Neuronal stem cell (in vitro differentiated cells): ENCODE data around the gene GRAMD1C.

Source experiments
- DNase-seq: peaks from one replicate; pipeline ENCODE4 v3.0.0-alpha.2; 2013; ENCODE audit warnings: low spot score
- H2AFZ ChIP-seq: one replicate; pipeline ENCODE4 v1.6.1; 2013; ENCODE audit warnings: mild to moderate bottlenecking, low read length, inconsistent platforms
- H2AK5ac ChIP-seq: 2 replicates; pipeline ENCODE4 v1.6.1; 2013; ENCODE audit warnings: low read depth, mild to moderate bottlenecking, inconsistent platforms, low read length, moderate library complexity, mixed read lengths
- H2BK120ac ChIP-seq: 2 replicates; pipeline ENCODE4 v1.6.1; 2013; ENCODE audit warnings: low read depth, mild to moderate bottlenecking, inconsistent platforms, low read length, moderate library complexity, mixed read lengths
- H2BK12ac ChIP-seq: one replicate; pipeline ENCODE4 v1.6.1; 2013; ENCODE audit warnings: low read length, inconsistent platforms
- H2BK15ac ChIP-seq: 2 replicates; pipeline ENCODE4 v1.6.1; 2013; ENCODE audit warnings: mild to moderate bottlenecking, low read length, inconsistent platforms, mixed read lengths
- H2BK5ac ChIP-seq: one replicate; pipeline ENCODE4 v1.6.1; 2013; ENCODE audit warnings: inconsistent platforms, mild to moderate bottlenecking, low read length, moderate library complexity
- H3K14ac ChIP-seq: one replicate; pipeline ENCODE4 v1.6.1; 2013; ENCODE audit warnings: low read length, inconsistent platforms
- H3K18ac ChIP-seq: 2 replicates; pipeline ENCODE4 v1.6.1; 2013; ENCODE audit warnings: low read length, inconsistent platforms
- H3K23ac ChIP-seq: 2 replicates; pipeline ENCODE4 v1.6.1; 2013; ENCODE audit warnings: low read depth, mild to moderate bottlenecking, mixed read lengths, low read length, inconsistent platforms; ENCODE audit not compliant: poor library complexity
- H3K27ac ChIP-seq: replicated peaks from 3 replicates; pipeline ENCODE4 v1.5.1; 2013; ENCODE audit warnings: low read length, inconsistent platforms
- H3K27me3 ChIP-seq, 3 experiments: 2 replicates each; pipeline ENCODE4 v1.6.1; 2013; ENCODE audit warnings: low read length in 3 of 3, mild to moderate bottlenecking in 2 of 3, inconsistent platforms in 1 of 3, low read depth in 1 of 3, mixed read lengths in 1 of 3, moderate library complexity in 1 of 3; ENCODE audit not compliant: control insufficient read depth in 3 of 3, insufficient read depth in 3 of 3
- H3K36me3 ChIP-seq, 2 donors: replicated peaks in 1 of 2; 2 replicates each; pipeline ENCODE4 v1.6.1; 2013; ENCODE audit warnings: low read length in 2 of 2; ENCODE audit not compliant: control insufficient read depth in 2 of 2, insufficient read depth in 2 of 2
- H3K4ac ChIP-seq: 2 replicates; pipeline ENCODE4 v1.6.1; 2013; ENCODE audit warnings: inconsistent platforms, mild to moderate bottlenecking, low read length, moderate library complexity
- H3K4me1 ChIP-seq, 2 donors: 1 replicate in 1 of 2; 2 replicates in 1 of 2; pipeline ENCODE4 v1.6.1; 2013; ENCODE audit warnings: low read length in 2 of 2, low read depth in 1 of 2; ENCODE audit not compliant: control insufficient read depth in 2 of 2, insufficient read depth in 1 of 2
- H3K4me2 ChIP-seq: one replicate; pipeline ENCODE4 v1.6.1; 2013; ENCODE audit warnings: mild to moderate bottlenecking, low read length, inconsistent platforms; ENCODE audit not compliant: insufficient read depth, poor library complexity, severe bottlenecking
- H3K4me3 ChIP-seq, 2 donors: 2 replicates each; pipeline ENCODE4 v1.5.1; 2013; ENCODE audit warnings: low read length in 2 of 2, mild to moderate bottlenecking in 2 of 2, inconsistent platforms in 1 of 2, moderate library complexity in 1 of 2
- H3K79me1 ChIP-seq: one replicate; pipeline ENCODE4 v1.6.1; 2013; ENCODE audit warnings: low read depth, mild to moderate bottlenecking, inconsistent platforms, low read length, moderate library complexity
- H3K9ac ChIP-seq: one replicate; pipeline ENCODE4 v1.6.1; 2013; ENCODE audit warnings: mild to moderate bottlenecking, low read depth, low read length, inconsistent platforms; ENCODE audit not compliant: poor library complexity
- H3K9me3 ChIP-seq, 2 donors: replicated peaks in 1 of 2; 2 replicates each; pipeline versions ENCODE3 to v1.6.1; 2013; ENCODE audit warnings: low read length in 2 of 2, mild to moderate bottlenecking in 2 of 2, inconsistent platforms in 1 of 2, low read depth in 1 of 2, mixed read lengths in 1 of 2, moderate library complexity in 1 of 2; ENCODE audit not compliant: control insufficient read depth in 2 of 2, insufficient read depth in 1 of 2
- H4K8ac ChIP-seq: one replicate; pipeline ENCODE4 v1.6.1; 2013; ENCODE audit warnings: low read depth, mild to moderate bottlenecking, inconsistent platforms, low read length, moderate library complexity
- H4K91ac ChIP-seq: one replicate; pipeline ENCODE4 v1.6.1; 2013; ENCODE audit warnings: low read length, low read depth, mild to moderate bottlenecking, inconsistent platforms; ENCODE audit not compliant: poor library complexity
- WGBS, 2 donors: extraction: QIAGEN DNeasy Blood & Tissue Kit; methylation state at CpG; one replicate each; pipeline ENCODE4 v1.1.7; 2013; ENCODE audit warnings: missing lambda C conversion rate in 2 of 2, mixed read lengths in 1 of 2; ENCODE audit not compliant: insufficient read length in 2 of 2, insufficient replicate concordance in 1 of 2; ENCODE audit errors: extremely low coverage in 2 of 2; 5-methylcytosine and 5-hydroxymethylcytosine counted together

GRAMD1C gene

DNA sequence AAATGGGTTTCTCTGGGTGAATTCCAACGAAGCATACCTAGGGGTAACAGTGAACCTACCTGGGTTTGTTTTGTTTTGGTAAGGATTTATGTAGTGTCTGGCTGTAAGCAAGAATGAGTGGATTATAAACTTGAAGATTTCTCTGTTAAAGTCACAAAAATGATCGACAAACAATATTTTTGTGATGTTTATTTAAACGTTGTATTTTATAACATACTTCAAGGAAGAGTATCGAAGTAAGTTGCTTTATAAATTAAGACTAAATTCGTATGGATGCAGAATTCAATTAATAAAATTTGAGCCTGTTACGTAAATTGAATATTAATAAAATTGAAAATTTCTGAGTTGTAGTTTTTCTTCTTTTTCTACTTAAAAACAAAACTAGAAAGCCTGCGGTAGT lies 108.2 kb downstream of the GRAMD1C start:
- Histone ChIP-seq H3K36me3 (no peaks in the 10 kb centered on the region), H3K4ac (no peak overlapping the region), H2BK15ac (no peak overlapping the region), H4K91ac (no peak overlapping the region), H3K14ac (no peak overlapping the region), H3K9me3 (no peaks in the 10 kb centered on the region), H2AK5ac (no peak overlapping the region), H3K4me2 (no peak overlapping the region), H3K27ac (no peak overlapping the region), H3K4me1 (peaks cover 0 to 6% of the 10 kb centered on the region in 2 donors), H4K8ac (no peak overlapping the region), H3K23ac (no peak overlapping the region), H2BK5ac (no peak overlapping the region), H2BK12ac (no peak overlapping the region), H2BK120ac (no peak overlapping the region), H2AFZ (peak overlapping the region; percentile 91), H3K4me3 (peak overlapping the region in 1 of 2 donors; percentile 55), H3K9ac (no peak overlapping the region), H3K79me1 (no peaks in the 10 kb centered on the region), H3K18ac (no peak overlapping the region), H3K27me3 (peaks cover 0 to 29% (median 17%) of the 10 kb centered on the region in 3 experiments)
- no CpG with 5 or more reads among the region's 7 CpGs for WGBS, 2 donors
- DNase-seq = no peak

DNA sequence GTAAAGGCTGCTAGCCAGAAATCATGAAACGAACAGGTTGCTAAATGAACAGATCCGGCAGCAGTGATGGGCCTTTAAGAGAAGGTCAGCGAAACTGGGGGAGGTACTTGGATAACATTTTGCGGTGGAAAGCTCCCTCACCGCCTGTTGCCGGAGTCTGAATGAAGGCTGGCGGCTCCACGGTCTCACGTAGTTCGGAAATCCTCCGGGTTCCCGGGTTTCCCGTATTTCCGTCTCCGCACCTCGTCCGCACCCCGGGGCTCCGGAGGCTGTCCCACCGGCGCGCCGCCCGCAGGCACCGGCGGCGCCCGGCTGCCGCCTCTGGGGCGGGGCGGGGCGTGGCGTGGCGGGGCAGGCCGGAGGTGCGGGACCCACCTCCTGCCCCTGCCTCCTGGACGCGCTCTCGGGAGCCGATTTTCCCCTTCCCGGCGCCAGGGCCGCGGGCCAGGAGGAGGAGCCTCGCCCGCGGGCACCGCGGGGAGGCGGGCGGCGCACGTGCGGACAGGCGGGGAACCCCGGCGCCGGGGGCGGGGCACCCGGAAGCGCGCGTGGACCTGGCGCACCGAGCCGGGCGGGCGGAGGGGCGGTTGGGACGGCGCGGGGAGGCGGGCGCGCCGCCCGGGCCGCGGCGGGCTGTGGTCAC lies 108.9 kb downstream of the GRAMD1C start, which contains the start of gene ZDHHC23:
Gene ZDHHC23, plus strand, starts transcription at position 642 of the 643 bp plus-strand sequence. CDS start 790 bp downstream, outside the sequence.
- no peak within 1 kb of the TSS for H2BK120ac ChIP-seq
- no peak within 1 kb of the TSS for H2AK5ac ChIP-seq
- peak within 1 kb of the TSS; percentile 95 for H3K18ac ChIP-seq
- H3K4ac ChIP-seq = no peak within 1 kb of the TSS
- H3K4me1 ChIP-seq = peaks cover 0 to 6% of the 10 kb centered on the region in 2 donors
- H3K36me3 ChIP-seq = no peaks in the 10 kb centered on the region
- no peak within 1 kb of the TSS for H4K8ac ChIP-seq
- no peaks in the 10 kb centered on the region for H3K79me1 ChIP-seq
- DNase-seq = peak; percentile 30
- no peak within 1 kb of the TSS for H2BK15ac ChIP-seq
- WGBS, 2 donors = no CpG with 5 or more reads among the region's 80 CpGs
- H3K9ac ChIP-seq = peak within 1 kb of the TSS; percentile 12
- H4K91ac ChIP-seq = no peak within 1 kb of the TSS
- H3K27me3 ChIP-seq = peaks cover 0 to 29% (median 17%) of the 10 kb centered on the region in 3 experiments
- H3K4me3 ChIP-seq = peak within 1 kb of the TSS; percentile 55 to 86
- H3K9me3 ChIP-seq = no peaks in the 10 kb centered on the region
- no peak within 1 kb of the TSS for H3K27ac ChIP-seq
- peak within 1 kb of the TSS; percentile 3 for H2BK12ac ChIP-seq
- peak within 1 kb of the TSS; percentile 20 for H3K23ac ChIP-seq
- no peak within 1 kb of the TSS for H3K14ac ChIP-seq
- H3K4me2 ChIP-seq = peak within 1 kb of the TSS; percentile 98
- H2AFZ ChIP-seq = peak within 1 kb of the TSS; percentile 91
- peak within 1 kb of the TSS; percentile 26 for H2BK5ac ChIP-seq

DNA sequence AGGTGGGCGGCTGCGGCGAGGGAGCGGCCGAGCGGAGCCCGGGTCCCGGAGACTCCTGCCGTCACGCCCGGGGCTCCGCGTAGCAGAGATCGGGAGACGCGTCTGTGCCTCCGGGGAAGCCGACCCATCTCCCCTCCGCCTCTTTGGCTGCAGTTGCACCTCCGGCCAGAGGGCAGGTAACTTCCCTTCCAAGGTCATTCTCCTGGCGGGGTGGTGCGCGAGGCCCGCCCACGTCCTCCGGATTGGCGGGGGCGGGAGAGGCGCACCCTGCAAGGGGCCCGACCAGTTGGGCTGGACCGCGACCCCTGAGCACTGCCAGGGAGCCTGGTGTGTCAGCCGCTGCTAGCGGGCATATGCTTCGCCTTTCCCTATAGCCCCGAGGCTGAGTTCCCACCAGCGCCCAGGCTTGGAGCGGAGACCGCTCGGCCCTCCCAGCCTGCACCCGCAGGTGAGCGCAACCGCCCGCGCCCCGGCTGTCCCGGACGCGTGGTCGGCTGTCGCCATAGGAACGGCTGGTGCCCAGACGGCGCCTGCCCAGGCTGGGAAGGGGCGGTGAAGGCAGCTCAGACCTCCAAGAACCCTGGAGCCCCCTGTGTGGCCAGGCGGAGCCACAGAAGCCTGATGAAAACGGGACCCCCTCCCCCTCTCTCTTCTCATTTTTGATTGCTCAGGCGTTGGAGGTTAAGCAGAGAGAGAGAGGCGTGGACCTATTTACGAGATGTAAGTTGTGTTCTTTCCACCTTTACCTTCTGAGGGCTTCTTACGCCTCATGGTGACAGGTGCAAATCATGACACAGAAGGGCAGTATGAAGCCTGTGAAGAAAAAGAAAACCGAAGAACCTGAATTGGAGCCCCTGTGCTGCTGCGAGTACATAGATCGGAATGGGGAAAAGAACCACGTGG lies 109.7 kb downstream of the GRAMD1C start:
- H2BK12ac ChIP-seq = peak overlapping the region; percentile 3
- H2BK5ac ChIP-seq = peak overlapping the region; percentile 26
- H4K8ac ChIP-seq = no peak overlapping the region
- peak overlapping the region; percentile 55 to 86 for H3K4me3 ChIP-seq
- no peak overlapping the region for H2BK15ac ChIP-seq
- WGBS, 2 donors = no CpG with 5 or more reads among the region's 65 CpGs
- no peak overlapping the region for H3K14ac ChIP-seq
- peaks cover 0 to 29% (median 17%) of the 10 kb centered on the region in 3 experiments for H3K27me3 ChIP-seq
- H3K36me3 ChIP-seq = no peaks in the 10 kb centered on the region
- no peaks in the 10 kb centered on the region for H3K79me1 ChIP-seq
- H3K18ac ChIP-seq = peak overlapping the region; percentile 95
- H2BK120ac ChIP-seq = no peak overlapping the region
- H3K27ac ChIP-seq = no peak overlapping the region
- DNase-seq = peak; percentile 47
- H3K9ac ChIP-seq = peak overlapping the region; percentile 12
- no peak overlapping the region for H4K91ac ChIP-seq
- H2AK5ac ChIP-seq = no peak overlapping the region
- peak overlapping the region; percentile 91 for H2AFZ ChIP-seq
- peaks cover 0 to 6% of the 10 kb centered on the region in 2 donors for H3K4me1 ChIP-seq
- peak overlapping the region; percentile 20 for H3K23ac ChIP-seq
- H3K4me2 ChIP-seq = peak overlapping the region; percentile 98
- no peaks in the 10 kb centered on the region for H3K9me3 ChIP-seq
- no peak overlapping the region for H3K4ac ChIP-seq

DNA sequence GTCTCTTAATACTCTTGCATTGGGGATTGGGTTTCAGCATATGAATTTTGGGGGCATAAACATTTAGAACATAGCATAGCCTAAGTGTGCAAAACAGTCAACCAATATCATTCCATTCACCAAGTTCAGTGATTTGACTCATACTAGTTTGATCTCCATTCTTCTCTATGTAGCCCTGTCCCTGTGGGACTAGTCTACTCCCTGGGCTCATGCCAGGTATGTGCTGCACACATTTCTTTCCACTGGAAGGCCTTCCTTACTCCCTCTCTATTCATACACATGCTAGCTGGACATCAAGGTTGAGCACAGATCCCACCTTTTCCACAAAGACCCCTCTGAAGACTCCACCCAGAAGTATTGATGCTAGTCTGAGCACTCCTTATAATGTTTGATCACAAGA lies 114.3 kb downstream of the GRAMD1C start:
- H2AFZ ChIP-seq = no peak overlapping the region
- H3K79me1 ChIP-seq = no peaks in the 10 kb centered on the region
- H4K91ac ChIP-seq = no peak overlapping the region
- no peak overlapping the region for H3K4me3 ChIP-seq
- no peak overlapping the region for H2BK15ac ChIP-seq
- no peak overlapping the region for H3K4ac ChIP-seq
- no peak overlapping the region for H2BK12ac ChIP-seq
- no peak overlapping the region for H3K18ac ChIP-seq
- no peaks in the 10 kb centered on the region for H3K36me3 ChIP-seq
- no peak overlapping the region for H3K27ac ChIP-seq
- no peak overlapping the region for H2BK120ac ChIP-seq
- H2AK5ac ChIP-seq = no peak overlapping the region
- H3K9me3 ChIP-seq = no peaks in the 10 kb centered on the region
- no peak for DNase-seq
- no peak overlapping the region for H2BK5ac ChIP-seq
- no peak overlapping the region for H4K8ac ChIP-seq
- H3K27me3 ChIP-seq = peaks cover 0 to 28% (median 13%) of the 10 kb centered on the region in 3 experiments
- no peak overlapping the region for H3K23ac ChIP-seq
- H3K4me2 ChIP-seq = no peak overlapping the region
- peaks cover 0 to 2% of the 10 kb centered on the region in 2 donors for H3K4me1 ChIP-seq
- H3K9ac ChIP-seq = no peak overlapping the region
- H3K14ac ChIP-seq = no peak overlapping the region
